Hippocampal formation (tissue), 2 donors: ENCODE results near the gene LRRC28.

Source experiments
- DNase-seq, 2 donors: peaks; one replicate each; lab custom pipeline; 2025; lab: John Stamatoyannopoulos, UW

Gene LRRC28

GRCh38 chr15:99435113-99435695 lies 183.9 kb downstream of the LRRC28 start:
- no peak for DNase-seq

GRCh38 chr15:99435877-99436541 lies 184.7 kb downstream of the LRRC28 start:
- DNase-seq, result no peak

GRCh38 chr15:99436542-99437314 lies 185.4 kb downstream of the LRRC28 start:
- DNase-seq, result no peak

- no peak for DNase-seq
Observed at GRCh38 chr15:99437315-99438223, 186.3 kb downstream of the LRRC28 start.

- DNase-seq, result no peak
Observed at GRCh38 chr15:99438224-99438585, 186.9 kb downstream of the LRRC28 start.

GRCh38 chr15:99438691-99439523 lies 187.6 kb downstream of the LRRC28 start:
- DNase-seq, result no peak

GRCh38 chr15:99439524-99439835 lies 188.2 kb downstream of the LRRC28 start:
- no peak for DNase-seq

- no peak for DNase-seq
Observed at GRCh38 chr15:99440029-99440428, 188.7 kb downstream of the LRRC28 start.
